ENCODE results near the gene COX6B2.

- TF ChIP-seq POLR2AphosphoS5 (IDR thresholded peaks at IDR 0.05; ENCODE audit: borderline replicate concordance, low read depth, low read length) (no peak), EZH2 (IDR thresholded peaks at IDR 0.05) (no peak), FOXP2 (optimal IDR thresholded peaks at IDR 0.05; ENCODE audit: control extremely low read depth, extremely low read length, insufficient read depth) (no peak)
These were observed 1.9 kb downstream of the COX6B2 start for GRCh38 chr19:55352549-55353145.

All from SK-N-MC (cell line).